ENCODE measurements around the gene MIPEP. TPM values are rescaled to one million over a fixed set of nuclear protein-coding genes. Genes with fewer than 3 reads are reported as not detected.
A peak's percentile ranks its signal among the peaks of the same experiment; 100 is the strongest.
"Not testable (repeated sequence)": the region's sequence is repeated elsewhere in the genome, so short reads cannot be mapped to it uniquely, and the experiment has no call there.

MIPEP gene
- total RNA-seq, 2 donors from 2014 or later: 4.0 to 14.6 TPM

DNA sequence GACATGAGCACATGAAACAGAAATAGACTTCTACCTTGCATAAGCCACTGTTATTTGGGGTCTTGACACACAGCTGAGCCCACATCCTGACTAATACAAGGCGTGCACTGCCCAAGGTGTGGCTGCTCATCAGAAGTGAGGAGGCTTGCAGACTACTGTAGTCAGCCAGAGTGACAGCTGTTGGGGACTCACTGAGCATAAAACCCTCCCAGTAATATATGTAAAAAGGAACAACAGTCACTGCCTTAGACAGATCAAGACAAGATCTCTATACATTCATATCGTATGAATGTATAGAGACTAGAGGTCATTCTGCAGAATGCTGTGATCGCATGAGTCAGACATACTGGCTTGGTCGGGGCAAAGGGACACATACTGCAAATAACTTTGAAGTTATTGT, 12.2 kb upstream of the MIPEP start:
- Mint-ChIP-seq H3K9me3 (no peaks in the 10 kb centered on the region), H3K4me3 (no peak overlapping the region), H3K4me1 (no peaks in the 10 kb centered on the region), H3K27ac (no peak overlapping the region), H3K27me3 (peaks cover 33% of the 10 kb centered on the region), H3K36me3 (ENCODE audit: low read depth) (no peaks in the 10 kb centered on the region)
- no peak for ATAC-seq (replicated peaks)

DNA sequence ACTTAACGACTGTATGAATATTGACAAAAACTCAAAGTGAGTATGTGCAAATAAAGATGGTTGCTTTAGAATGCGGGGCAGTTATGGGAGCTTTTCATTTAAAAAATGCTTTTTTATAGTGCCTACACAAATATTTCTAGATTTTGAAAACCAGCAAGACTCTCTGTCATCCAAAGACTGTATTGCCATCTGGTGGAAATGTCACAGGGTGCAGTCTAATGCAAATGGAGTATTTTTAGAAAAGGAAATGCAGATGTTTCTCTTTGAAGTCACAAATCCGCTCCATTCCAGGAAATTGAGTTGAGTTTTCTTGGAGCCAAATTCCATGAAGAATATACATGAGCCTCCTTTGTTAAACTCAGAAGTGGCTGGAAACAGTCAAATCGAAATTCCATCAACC, 10.4 kb upstream of the MIPEP start:
- no peaks in the 10 kb centered on the region for H3K36me3 Mint-ChIP-seq (ENCODE audit: low read depth)
- H3K4me1 Mint-ChIP-seq: no peaks in the 10 kb centered on the region
- H3K4me3 Mint-ChIP-seq: no peak overlapping the region
- H3K9me3 Mint-ChIP-seq: no peaks in the 10 kb centered on the region
- H3K27me3 Mint-ChIP-seq: peaks cover 28% of the 10 kb centered on the region
- no peak overlapping the region for H3K27ac Mint-ChIP-seq
- ATAC-seq (replicated peaks): peak; percentile 53

DNA sequence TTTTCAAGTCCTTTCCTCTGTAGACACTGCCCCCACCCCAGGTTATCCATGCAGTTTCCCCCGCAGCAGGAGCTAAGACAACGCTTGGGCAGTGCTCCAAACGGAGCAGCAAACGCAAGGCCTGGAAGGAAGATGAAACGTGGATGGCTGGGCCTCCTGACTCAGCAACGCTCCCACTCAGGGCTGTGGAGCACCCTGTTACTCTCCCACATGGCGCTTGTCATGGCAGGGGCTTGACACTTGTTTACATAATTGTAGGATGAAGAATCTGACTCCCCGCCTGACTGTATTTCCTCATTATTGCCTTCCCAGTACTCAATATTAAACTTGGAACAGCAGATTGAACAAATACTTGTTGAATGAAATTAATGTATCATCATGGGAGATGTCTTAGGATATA, 8.9 kb upstream of the MIPEP start:
- Mint-ChIP-seq H3K36me3 (ENCODE audit: low read depth) (no peaks in the 10 kb centered on the region), H3K27me3 (peaks cover 24% of the 10 kb centered on the region), H3K27ac (no peak overlapping the region), H3K4me1 (no peaks in the 10 kb centered on the region), H3K4me3 (no peak overlapping the region), H3K9me3 (no peaks in the 10 kb centered on the region)
- ATAC-seq (replicated peaks): no peak

DNA sequence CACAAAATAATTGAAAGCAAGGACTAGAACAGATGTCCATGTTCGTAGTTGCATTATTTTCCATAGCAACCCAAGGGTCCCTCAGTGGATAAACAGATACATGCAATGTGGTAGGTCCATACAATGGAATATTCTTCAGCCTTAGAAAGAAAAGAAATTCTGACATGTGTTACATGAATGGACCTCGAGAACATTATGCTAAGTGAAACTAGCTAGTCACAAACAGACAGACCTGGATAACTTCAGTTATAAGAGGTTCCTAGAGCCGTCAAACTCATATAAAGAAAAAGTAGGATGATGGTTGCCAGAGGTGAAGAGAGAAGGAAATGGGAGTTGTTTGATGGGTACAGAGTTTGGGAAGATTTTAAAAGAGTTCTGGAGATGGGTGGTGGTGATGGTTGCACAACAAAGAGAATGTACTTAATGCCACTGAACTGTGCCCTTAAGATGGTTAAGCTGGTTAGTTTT, 8.3 kb upstream of the MIPEP start, which contains the start of gene C1QTNF9B:
TSS of gene C1QTNF9B (minus strand) at position 51 of the 468 bp plus-strand sequence.
- Mint-ChIP-seq H3K27me3 (peaks cover 18% of the 10 kb centered on the region), H3K27ac (peak within 1 kb of the TSS; percentile 39)
- H3K36me3 Mint-ChIP-seq (ENCODE audit: low read depth); H3K9me3 Mint-ChIP-seq; ATAC-seq (replicated peaks); H3K4me3 Mint-ChIP-seq; H3K4me1 Mint-ChIP-seq: not testable (repeated sequence)

DNA sequence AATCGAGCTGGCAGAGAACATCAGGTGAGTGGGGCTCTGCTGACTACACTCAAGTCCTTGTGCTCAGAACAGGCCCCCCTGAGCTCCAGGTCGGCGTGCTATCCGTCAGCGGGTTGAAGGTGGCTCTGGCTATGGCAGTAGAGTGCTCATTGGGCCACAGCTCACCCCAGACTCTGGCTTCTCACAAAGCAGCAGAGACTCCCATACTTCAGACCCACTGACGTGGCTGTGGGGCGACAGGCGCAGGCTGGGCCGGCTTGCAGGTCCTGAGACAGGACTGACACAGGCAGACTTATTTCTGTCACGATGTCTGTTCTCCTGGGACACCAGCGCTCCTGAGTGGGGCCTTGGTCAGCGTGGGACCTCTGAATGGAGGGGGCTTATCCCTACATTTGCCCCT, 5.5 kb upstream of the MIPEP start:
- H3K9me3 Mint-ChIP-seq; H3K27me3 Mint-ChIP-seq; H3K4me1 Mint-ChIP-seq; ATAC-seq (replicated peaks); H3K4me3 Mint-ChIP-seq; H3K27ac Mint-ChIP-seq; H3K36me3 Mint-ChIP-seq (ENCODE audit: low read depth): not testable (repeated sequence)

DNA sequence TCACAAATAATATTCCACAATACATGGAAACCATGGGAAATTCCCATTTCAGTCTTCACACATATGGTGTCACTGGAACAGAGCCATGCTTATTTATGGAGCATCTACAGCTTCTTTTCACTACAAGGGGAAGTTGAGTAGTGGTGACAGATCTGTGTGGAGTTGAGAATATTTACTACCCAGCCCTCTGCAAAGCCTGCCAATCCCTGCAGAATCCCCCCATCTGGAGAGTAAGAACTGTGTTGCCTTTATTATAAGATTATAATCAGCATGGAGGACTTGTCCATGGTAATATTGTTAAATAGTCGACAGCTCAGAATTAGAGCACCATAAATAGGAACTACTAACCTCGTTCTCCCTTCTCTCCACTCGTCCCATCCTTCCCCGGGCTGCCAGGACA, 4.6 kb upstream of the MIPEP start:
- H3K4me3 Mint-ChIP-seq; ATAC-seq (replicated peaks); H3K27ac Mint-ChIP-seq; H3K9me3 Mint-ChIP-seq; H3K27me3 Mint-ChIP-seq; H3K4me1 Mint-ChIP-seq; H3K36me3 Mint-ChIP-seq (ENCODE audit: low read depth): not testable (repeated sequence)

DNA sequence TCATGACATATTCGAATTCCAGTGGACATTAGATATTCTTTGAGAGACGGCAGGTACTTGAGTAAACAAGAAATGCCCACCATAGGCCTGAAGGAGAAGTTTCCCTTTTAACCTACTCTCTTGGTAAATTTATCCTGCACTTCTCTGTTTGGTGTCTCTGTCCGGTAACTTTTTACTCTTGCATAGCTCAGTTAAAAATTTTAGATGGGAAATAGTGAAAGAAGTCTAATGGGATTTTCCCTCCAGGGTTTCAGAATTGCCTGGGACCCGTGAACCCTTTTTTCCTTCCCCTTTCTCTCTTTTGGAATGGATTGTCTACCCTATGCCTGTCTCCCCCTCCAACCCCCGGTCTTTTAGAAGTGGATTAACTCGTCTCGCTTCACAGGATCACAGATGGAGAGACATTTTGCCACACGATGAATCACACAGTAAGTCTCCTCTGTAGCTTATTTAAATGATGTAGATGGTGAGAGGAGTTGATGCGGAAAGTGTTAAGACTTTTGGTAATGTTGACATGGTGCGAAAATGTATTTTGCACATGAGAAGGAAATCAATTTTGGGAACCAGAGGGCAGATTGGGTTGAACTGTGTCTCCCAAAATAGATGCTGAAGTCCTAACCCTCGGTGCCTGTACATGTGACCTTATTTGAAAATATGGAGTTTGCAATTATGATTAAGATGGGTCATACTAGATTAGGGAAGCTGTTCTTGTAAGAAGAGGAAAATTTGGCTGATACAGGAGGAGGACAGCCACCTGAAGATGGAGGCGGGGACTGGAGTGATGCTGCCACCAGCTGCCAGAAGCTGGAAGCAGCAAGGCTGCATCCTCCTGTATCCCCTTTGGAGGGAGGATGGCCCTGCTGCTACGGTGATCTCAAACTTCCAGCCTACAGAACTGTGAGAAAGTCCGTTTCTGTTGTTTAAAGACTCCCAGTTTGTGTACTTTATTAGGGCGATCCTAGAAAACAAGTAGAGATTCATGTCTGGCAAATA, 711 bp upstream of the MIPEP start:
- peak; percentile 11 for ATAC-seq (replicated peaks)
- H3K4me1 Mint-ChIP-seq: peaks cover 17% of the 10 kb centered on the region
- H3K36me3 Mint-ChIP-seq (ENCODE audit: low read depth): peaks cover 4% of the 10 kb centered on the region
- H3K27me3 Mint-ChIP-seq: no peaks in the 10 kb centered on the region
- H3K4me3 Mint-ChIP-seq: peak overlapping the region; percentile 83
- no peaks in the 10 kb centered on the region for H3K9me3 Mint-ChIP-seq
- peak overlapping the region; percentile 73 for H3K27ac Mint-ChIP-seq

DNA sequence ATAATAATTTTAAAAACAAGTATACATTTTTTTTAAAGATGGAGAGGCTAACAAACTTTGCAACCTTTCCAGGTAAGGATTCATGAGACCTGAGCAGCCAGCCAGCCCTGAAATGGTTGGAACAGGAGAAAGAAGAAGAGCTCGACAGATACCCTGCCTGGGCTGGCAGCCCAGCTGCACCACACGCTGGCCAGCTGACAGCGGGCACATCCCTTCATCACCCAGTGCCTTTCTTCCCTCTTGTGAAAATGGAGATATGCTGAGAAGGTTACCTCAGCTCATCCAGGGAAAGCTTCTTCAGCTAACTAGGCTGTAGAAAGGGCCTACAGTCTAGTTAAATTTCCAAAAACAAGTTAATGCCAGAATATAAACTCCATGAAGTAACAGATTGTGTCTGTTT, 4.8 kb downstream of the MIPEP start:
- H3K4me3 Mint-ChIP-seq; H3K4me1 Mint-ChIP-seq; H3K27ac Mint-ChIP-seq; ATAC-seq (replicated peaks); H3K27me3 Mint-ChIP-seq; H3K9me3 Mint-ChIP-seq: not testable (repeated sequence)
- peaks cover 28% of the 10 kb centered on the region for H3K36me3 Mint-ChIP-seq (ENCODE audit: low read depth)

DNA sequence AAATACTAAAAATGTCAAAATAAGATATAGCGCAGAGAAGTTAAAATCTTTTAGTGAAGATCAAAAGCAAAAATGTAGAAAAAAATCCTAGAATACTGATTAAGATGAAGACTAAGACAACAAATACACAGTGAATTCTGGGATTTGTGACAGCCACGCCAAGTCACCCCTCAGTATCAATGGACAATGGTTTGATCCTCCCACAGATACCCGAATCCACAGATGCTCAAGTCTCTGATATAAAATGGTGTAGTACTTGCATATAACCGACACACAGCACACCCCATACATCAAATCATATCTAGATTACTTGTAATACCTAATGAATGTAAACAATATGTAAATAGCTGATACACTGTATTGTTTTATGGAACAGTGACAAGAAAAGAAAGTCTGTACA, 5.9 kb downstream of the MIPEP start:
- H3K9me3 Mint-ChIP-seq: no peaks in the 10 kb centered on the region
- H3K4me3 Mint-ChIP-seq: no peak overlapping the region
- H3K36me3 Mint-ChIP-seq (ENCODE audit: low read depth): peaks cover 35% of the 10 kb centered on the region
- no peaks in the 10 kb centered on the region for H3K27me3 Mint-ChIP-seq
- H3K27ac Mint-ChIP-seq: no peak overlapping the region
- peaks cover 9% of the 10 kb centered on the region for H3K4me1 Mint-ChIP-seq
- ATAC-seq (replicated peaks): no peak

DNA sequence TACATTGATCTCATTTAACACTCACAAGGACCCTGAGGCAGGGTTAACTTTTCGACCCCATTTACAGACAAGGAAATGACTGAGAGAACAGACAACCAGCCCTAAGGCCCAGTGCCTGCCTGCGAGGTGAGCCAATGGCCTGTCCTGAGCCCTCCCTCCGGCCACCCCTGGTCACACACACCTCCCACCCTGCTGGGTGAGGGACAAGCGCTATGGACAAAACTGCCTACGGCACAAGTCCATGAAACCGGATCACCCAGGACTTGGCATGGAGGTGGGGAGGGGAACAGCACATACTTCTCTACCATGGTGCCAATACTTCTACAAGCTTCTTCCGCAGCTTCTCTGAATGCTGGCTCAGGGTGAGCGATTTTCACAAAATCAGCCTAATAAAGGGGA, 7.8 kb downstream of the MIPEP start:
- H3K27me3 Mint-ChIP-seq; H3K4me3 Mint-ChIP-seq; ATAC-seq (replicated peaks); H3K4me1 Mint-ChIP-seq; H3K9me3 Mint-ChIP-seq; H3K27ac Mint-ChIP-seq: not testable (repeated sequence)
- H3K36me3 Mint-ChIP-seq (ENCODE audit: low read depth): peaks cover 35% of the 10 kb centered on the region

DNA sequence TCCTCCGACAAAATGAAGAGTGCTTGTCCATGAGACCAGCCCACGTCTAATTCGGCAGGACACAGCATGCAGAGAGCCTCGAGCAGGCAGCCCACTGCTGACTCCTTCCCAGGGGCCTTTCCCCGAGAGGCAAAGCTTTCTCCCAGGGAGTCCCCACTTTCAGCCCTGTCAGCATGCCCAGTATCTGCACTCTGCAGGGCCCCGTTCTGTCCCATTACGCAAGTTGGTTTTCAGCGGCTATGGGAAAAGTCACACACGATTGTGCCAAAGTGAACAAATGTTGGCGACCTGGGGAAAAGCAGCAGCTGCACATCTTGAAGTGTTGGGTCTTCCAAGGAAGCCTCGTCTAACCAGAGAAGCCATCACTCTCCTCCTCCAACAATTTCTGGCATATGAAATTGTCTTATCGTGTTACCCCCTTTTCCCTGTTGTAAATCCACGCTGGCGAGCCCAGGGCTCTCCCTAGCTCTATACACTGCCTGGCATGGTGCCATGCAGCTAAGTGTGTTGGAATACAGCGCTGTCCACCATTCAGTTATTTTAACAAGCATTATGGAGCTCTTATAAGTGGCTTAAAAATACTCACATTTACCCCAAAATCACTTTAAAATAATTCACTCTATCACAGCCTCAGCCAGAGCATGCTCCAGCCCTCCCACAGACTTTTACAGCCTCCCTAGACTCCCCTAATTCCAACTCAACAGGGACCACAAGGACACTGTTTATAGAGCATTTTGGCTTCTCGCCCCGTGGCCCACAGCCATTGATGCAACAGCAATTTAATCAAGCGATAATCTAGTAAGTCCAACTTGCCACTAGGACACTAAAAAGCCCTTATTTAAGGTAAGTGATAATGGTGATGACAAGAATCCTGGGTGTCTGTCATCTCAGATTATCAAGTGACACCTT, 8.5 kb downstream of the MIPEP start:
- ATAC-seq (replicated peaks); H3K27me3 Mint-ChIP-seq; H3K4me1 Mint-ChIP-seq; H3K9me3 Mint-ChIP-seq; H3K27ac Mint-ChIP-seq; H3K4me3 Mint-ChIP-seq: not testable (repeated sequence)
- H3K36me3 Mint-ChIP-seq (ENCODE audit: low read depth): peaks cover 35% of the 10 kb centered on the region

DNA sequence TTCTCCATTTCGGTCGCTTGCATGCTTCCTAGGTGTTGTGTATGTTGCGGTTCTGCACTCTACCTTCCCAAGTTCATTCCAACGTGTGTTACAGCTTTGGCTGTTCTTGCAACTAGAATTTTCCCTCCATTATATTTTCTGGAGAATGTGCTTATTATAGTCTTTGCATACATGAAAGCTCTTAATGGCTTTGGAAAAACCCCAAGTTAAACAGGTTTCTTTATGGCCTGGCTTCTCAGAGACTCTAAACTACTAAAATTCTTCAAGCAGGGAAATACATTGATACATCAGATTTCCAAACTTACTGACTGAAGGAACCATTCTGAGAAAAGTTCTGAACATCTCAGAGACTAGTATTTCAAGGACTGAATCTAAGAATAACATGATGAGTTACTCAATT, 11.9 kb downstream of the MIPEP start:
- Mint-ChIP-seq H3K36me3 (ENCODE audit: low read depth) (peaks cover 14% of the 10 kb centered on the region), H3K27ac (no peak overlapping the region), H3K9me3 (no peaks in the 10 kb centered on the region), H3K4me1 (no peaks in the 10 kb centered on the region), H3K27me3 (no peaks in the 10 kb centered on the region), H3K4me3 (no peak overlapping the region)
- no peak for ATAC-seq (replicated peaks)

DNA sequence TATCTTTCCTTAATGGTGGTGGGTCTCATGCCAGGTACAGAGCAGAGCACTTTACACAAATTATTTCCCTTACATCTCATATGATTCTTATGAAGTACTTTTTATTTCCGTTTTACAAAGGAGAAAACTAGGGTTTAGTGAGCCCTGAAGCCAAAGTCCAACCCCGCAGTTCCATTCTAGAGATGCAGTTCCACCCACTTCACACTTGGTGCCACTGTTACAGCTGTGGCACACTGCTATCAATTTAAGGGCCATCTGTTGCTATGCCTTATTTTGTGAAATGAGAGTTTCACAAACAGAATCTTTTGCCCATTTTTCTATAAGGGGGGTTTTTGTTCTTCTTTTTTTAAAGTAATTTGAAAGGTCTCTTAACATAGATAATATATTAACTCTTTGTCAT, 12.9 kb downstream of the MIPEP start:
- Mint-ChIP-seq H3K9me3 (no peaks in the 10 kb centered on the region), H3K36me3 (ENCODE audit: low read depth) (peaks cover 14% of the 10 kb centered on the region), H3K4me3 (no peak overlapping the region), H3K27ac (no peak overlapping the region), H3K4me1 (no peaks in the 10 kb centered on the region), H3K27me3 (no peaks in the 10 kb centered on the region)
- ATAC-seq (replicated peaks): no peak

DNA sequence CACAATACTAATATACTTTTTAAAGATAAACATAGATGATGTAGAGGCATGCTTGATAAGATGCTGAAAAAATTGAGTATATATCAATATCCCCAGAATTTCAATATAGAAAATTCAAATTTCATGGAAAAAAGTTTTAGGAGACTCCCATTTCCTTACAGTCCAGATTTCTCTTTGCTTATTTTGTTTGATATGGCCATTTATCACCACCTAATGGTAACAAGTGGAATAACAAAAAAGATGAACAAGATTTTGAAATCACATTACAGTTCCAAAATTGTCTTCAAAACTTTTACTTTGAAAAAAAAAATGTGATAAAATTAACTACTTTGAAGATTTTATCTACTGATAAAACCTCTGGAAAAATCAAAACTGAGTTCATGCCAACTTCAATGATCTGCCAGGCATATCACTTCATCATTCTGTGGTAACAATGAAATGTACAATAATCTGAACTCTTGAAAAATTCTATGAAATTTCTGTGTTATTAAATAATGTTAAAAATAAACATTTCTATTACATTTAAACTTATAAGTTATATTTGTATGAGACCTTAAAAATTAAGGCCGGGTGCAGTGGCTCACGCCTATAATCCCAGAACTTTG, 17.5 kb downstream of the MIPEP start:
- no peaks in the 10 kb centered on the region for H3K36me3 Mint-ChIP-seq (ENCODE audit: low read depth)
- no peak overlapping the region for H3K4me3 Mint-ChIP-seq
- no peak overlapping the region for H3K27ac Mint-ChIP-seq
- H3K9me3 Mint-ChIP-seq: no peaks in the 10 kb centered on the region
- no peaks in the 10 kb centered on the region for H3K4me1 Mint-ChIP-seq
- no peak for ATAC-seq (replicated peaks)
- H3K27me3 Mint-ChIP-seq: no peaks in the 10 kb centered on the region

All from activated T-helper 17 cell treated with anti-CD3 and anti-CD28 coated beads, Interleukin-2, amount 50 U/mL, for 72 hours (primary cell).